GM23338 (cell line): ENCODE data around the gene FOXN4.

Source experiments
- CREB1 ChIP-seq: fragments of 250-450 bp; sonication (Bioruptor Pico); IDR thresholded peaks from 2 replicates; pipeline ENCODE4 v1.5.0; 2020; ENCODE audit warnings: low read depth, mild to moderate bottlenecking, moderate library complexity
- EZH2 ChIP-seq: fragments of 200-600 bp; sonication (generic); IDR thresholded peaks from one replicate; pipeline ENCODE4 v1.8.0; 2017; ENCODE audit warnings: antibody characterized with exemption, mild to moderate bottlenecking, low read depth; ENCODE audit not compliant: unreplicated experiment
- EZH2phosphoT487 ChIP-seq: fragments of 200-600 bp; sonication (generic); IDR thresholded peaks from one replicate; pipeline ENCODE4 v1.8.1; 2018; ENCODE audit warnings: antibody characterized with exemption; ENCODE audit not compliant: unreplicated experiment
- JUNB ChIP-seq: IDR thresholded peaks from one replicate; pipeline ENCODE4 v1.6.1; 2016; ENCODE audit warnings: antibody characterized with exemption; ENCODE audit not compliant: unreplicated experiment
- NANOG ChIP-seq: IDR thresholded peaks from 2 replicates; pipeline ENCODE4 v1.6.1; 2016; ENCODE audit warnings: antibody characterized with exemption, borderline replicate concordance
- POLR2AphosphoS5 ChIP-seq: IDR thresholded peaks from 2 replicates; pipeline ENCODE4 v1.6.1; 2016; ENCODE audit warnings: antibody characterized with exemption, low read depth
- REST ChIP-seq: IDR thresholded peaks from one replicate; pipeline ENCODE4 v1.6.1; 2018; ENCODE audit warnings: antibody characterized with exemption; ENCODE audit not compliant: unreplicated experiment
- STAT1 ChIP-seq: IDR thresholded peaks from one replicate; pipeline ENCODE4 v1.6.1; 2016; ENCODE audit warnings: antibody characterized with exemption; ENCODE audit not compliant: unreplicated experiment
- ZNF114 ChIP-seq: fragments of 250-450 bp; sonication (Bioruptor Pico); IDR thresholded peaks from 2 replicates; pipeline ENCODE4 v1.5.0; 2020; ENCODE audit warnings: mild to moderate bottlenecking, moderate library complexity
- ZNF331 ChIP-seq: fragments of 250-450 bp; sonication (Bioruptor Pico); IDR thresholded peaks from 2 replicates; pipeline ENCODE4 v1.5.0; 2020; ENCODE audit warnings: low read depth, mild to moderate bottlenecking, moderate library complexity
- TF ChIP-seq, protein P1 (sequence below), 2 experiments: fragments of 200-600 bp in 1 of 2; sonication (generic) in 1 of 2; conservative IDR thresholded peaks; 2 replicates each; pipeline versions ENCODE4 v1.5.1 to v1.6.1; 2016 to 2017; ENCODE audit warnings: antibody characterized with exemption in 2 of 2, low read depth in 2 of 2, mild to moderate bottlenecking in 2 of 2, moderate library complexity in 1 of 2
- TF ChIP-seq, protein P2 (sequence below): fragments of 250-450 bp; sonication (Bioruptor Pico); IDR thresholded peaks from 2 replicates; pipeline ENCODE4 v1.5.0; 2020; ENCODE audit warnings: mild to moderate bottlenecking, moderate library complexity
- TF ChIP-seq, protein P3 (sequence below): IDR thresholded peaks from 2 replicates; pipeline ENCODE4 v1.6.1; 2016; ENCODE audit warnings: antibody characterized with exemption

DNA sequence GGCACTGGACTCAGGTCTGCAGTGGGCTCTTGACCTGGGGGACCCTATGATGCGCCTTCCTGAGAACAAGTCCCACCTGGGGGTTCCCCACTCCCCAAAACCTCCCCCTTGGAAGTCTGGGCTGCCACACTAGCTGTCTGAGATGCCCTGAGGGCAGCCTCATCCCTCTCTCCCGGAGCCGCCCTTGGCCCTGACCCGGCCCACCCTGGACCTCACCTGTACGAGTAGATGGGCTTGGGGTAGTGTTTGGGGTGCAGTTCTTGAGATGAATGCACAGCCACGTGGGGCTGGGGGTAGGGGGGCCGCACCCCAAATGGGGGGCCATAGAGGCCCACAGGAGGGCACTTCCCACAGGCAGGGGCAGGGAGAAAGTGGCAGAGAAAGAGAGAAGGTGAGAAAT is 21.9 kb downstream of the FOXN4 start:
- no peak for TF ChIP-seq EZH2phosphoT487
- TF ChIP-seq EZH2, result no peak
- TF ChIP-seq REST, result no peak
- no peak for TF ChIP-seq JUNB
- TF ChIP-seq, protein P1, sequence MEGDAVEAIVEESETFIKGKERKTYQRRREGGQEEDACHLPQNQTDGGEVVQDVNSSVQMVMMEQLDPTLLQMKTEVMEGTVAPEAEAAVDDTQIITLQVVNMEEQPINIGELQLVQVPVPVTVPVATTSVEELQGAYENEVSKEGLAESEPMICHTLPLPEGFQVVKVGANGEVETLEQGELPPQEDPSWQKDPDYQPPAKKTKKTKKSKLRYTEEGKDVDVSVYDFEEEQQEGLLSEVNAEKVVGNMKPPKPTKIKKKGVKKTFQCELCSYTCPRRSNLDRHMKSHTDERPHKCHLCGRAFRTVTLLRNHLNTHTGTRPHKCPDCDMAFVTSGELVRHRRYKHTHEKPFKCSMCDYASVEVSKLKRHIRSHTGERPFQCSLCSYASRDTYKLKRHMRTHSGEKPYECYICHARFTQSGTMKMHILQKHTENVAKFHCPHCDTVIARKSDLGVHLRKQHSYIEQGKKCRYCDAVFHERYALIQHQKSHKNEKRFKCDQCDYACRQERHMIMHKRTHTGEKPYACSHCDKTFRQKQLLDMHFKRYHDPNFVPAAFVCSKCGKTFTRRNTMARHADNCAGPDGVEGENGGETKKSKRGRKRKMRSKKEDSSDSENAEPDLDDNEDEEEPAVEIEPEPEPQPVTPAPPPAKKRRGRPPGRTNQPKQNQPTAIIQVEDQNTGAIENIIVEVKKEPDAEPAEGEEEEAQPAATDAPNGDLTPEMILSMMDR (conservative IDR thresholded peaks at IDR 0.05; ENCODE audit: low read depth in 2 of 2), result no peak
- no peak for TF ChIP-seq POLR2AphosphoS5
- TF ChIP-seq CREB1 (CRISPR knock-in tag), result no peak
- TF ChIP-seq NANOG, result no peak
- TF ChIP-seq ZNF114 (CRISPR knock-in tag), result no peak
- TF ChIP-seq STAT1, result no peak
- TF ChIP-seq, protein P2, sequence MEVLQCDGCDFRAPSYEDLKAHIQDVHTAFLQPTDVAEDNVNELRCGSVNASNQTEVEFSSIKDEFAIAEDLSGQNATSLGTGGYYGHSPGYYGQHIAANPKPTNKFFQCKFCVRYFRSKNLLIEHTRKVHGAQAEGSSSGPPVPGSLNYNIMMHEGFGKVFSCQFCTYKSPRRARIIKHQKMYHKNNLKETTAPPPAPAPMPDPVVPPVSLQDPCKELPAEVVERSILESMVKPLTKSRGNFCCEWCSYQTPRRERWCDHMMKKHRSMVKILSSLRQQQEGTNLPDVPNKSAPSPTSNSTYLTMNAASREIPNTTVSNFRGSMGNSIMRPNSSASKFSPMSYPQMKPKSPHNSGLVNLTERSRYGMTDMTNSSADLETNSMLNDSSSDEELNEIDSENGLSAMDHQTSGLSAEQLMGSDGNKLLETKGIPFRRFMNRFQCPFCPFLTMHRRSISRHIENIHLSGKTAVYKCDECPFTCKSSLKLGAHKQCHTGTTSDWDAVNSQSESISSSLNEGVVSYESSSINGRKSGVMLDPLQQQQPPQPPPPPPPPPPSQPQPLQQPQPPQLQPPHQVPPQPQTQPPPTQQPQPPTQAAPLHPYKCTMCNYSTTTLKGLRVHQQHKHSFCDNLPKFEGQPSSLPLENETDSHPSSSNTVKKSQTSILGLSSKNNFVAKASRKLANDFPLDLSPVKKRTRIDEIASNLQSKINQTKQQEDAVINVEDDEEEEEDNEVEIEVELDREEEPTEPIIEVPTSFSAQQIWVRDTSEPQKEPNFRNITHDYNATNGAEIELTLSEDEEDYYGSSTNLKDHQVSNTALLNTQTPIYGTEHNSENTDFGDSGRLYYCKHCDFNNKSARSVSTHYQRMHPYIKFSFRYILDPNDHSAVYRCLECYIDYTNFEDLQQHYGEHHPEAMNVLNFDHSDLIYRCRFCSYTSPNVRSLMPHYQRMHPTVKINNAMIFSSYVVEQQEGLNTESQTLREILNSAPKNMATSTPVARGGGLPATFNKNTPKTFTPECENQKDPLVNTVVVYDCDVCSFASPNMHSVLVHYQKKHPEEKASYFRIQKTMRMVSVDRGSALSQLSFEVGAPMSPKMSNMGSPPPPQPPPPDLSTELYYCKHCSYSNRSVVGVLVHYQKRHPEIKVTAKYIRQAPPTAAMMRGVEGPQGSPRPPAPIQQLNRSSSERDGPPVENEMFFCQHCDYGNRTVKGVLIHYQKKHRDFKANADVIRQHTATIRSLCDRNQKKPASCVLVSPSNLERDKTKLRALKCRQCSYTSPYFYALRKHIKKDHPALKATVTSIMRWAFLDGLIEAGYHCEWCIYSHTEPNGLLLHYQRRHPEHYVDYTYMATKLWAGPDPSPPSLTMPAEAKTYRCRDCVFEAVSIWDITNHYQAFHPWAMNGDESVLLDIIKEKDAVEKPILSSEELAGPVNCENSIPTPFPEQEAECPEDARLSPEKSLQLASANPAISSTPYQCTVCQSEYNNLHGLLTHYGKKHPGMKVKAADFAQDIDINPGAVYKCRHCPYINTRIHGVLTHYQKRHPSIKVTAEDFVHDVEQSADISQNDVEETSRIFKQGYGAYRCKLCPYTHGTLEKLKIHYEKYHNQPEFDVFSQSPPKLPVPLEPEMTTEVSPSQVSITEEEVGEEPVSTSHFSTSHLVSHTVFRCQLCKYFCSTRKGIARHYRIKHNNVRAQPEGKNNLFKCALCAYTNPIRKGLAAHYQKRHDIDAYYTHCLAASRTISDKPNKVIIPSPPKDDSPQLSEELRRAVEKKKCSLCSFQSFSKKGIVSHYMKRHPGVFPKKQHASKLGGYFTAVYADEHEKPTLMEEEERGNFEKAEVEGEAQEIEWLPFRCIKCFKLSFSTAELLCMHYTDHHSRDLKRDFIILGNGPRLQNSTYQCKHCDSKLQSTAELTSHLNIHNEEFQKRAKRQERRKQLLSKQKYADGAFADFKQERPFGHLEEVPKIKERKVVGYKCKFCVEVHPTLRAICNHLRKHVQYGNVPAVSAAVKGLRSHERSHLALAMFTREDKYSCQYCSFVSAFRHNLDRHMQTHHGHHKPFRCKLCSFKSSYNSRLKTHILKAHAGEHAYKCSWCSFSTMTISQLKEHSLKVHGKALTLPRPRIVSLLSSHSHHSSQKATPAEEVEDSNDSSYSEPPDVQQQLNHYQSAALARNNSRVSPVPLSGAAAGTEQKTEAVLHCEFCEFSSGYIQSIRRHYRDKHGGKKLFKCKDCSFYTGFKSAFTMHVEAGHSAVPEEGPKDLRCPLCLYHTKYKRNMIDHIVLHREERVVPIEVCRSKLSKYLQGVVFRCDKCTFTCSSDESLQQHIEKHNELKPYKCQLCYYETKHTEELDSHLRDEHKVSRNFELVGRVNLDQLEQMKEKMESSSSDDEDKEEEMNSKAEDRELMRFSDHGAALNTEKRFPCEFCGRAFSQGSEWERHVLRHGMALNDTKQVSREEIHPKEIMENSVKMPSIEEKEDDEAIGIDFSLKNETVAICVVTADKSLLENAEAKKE (CRISPR knock-in tag), result no peak
- TF ChIP-seq, protein P3, sequence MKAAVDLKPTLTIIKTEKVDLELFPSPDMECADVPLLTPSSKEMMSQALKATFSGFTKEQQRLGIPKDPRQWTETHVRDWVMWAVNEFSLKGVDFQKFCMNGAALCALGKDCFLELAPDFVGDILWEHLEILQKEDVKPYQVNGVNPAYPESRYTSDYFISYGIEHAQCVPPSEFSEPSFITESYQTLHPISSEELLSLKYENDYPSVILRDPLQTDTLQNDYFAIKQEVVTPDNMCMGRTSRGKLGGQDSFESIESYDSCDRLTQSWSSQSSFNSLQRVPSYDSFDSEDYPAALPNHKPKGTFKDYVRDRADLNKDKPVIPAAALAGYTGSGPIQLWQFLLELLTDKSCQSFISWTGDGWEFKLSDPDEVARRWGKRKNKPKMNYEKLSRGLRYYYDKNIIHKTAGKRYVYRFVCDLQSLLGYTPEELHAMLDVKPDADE, result no peak
- TF ChIP-seq ZNF331 (CRISPR knock-in tag), result no peak
